NCI-H2227 (cell line): Measurements from ENCODE around the gene OSCAR.
"Not testable (repeated sequence)": the region's sequence is repeated elsewhere in the genome, so short reads cannot be mapped to it uniquely, and the experiment has no call there.

ENCODE experiments used
- DNase-seq: peaks from one replicate; lab custom pipeline; 2025; ENCODE audit not compliant: unreplicated experiment; lab: John Stamatoyannopoulos, UW

The OSCAR gene

GRCh38 chr19:54127688-54128440, 27.3 kb upstream of the OSCAR start:
- no peak for DNase-seq

GRCh38 chr19:54125713-54126112, 25.1 kb upstream of the OSCAR start:
- DNase-seq: no peak

DNA sequence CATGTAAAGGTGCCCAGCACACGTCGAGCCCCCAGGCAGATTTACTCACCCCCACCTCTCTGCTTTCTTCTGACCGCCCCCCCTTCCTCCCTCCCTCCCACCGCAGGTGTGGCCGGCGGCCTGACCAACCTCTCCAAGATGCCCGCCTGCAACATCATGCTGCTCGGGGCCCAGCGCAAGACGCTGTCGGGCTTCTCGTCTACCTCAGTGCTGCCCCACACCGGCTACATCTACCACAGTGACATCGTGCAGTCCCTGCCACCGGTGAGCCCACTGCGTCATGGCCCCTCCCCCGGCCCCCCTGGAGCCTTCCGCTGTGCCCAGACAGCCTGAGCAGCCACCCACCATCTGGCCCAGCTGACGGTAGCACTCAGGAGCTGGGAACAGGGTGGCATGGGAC, 23.8 kb upstream of the OSCAR start:
- no peak for DNase-seq

DNA sequence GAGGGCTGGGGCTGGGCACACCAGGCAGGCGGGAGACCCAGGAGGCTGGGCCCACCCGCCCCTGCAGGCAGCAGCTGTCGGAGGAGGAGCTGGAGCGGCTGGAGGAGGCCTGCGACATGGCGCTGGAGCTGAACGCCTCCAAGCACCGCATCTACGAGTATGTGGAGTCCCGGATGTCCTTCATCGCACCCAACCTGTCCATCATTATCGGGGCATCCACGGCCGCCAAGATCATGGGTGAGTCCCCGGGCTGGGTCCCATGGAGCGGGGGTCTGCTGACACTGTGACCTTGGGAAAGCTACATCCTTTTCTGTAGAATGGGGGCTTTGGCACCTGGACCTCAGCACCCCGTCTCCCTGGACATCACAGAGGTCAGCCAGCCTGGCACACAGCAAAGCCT, 23.1 kb upstream of the OSCAR start:
- DNase-seq: no peak

DNA sequence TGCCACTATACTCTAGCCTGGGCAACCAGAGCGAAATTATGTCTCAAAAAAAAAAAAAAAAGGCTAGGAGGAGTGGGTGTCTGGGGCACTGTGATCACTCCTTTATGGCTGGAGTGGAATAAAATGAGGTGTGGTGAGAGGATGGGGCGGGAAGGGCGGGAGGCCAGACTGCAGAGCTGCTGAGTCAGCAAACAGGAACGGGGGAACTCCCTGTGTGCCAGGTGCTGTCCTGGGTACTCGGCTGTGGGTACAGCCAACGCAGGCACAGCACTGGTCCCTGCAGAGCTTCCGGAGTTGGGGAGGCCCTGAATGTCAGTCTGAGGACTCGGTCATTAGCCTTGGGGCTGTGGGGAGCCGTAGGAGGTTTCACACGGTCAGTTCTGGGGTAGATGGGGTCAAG, 20.7 kb upstream of the OSCAR start:
- no peak for DNase-seq

DNA sequence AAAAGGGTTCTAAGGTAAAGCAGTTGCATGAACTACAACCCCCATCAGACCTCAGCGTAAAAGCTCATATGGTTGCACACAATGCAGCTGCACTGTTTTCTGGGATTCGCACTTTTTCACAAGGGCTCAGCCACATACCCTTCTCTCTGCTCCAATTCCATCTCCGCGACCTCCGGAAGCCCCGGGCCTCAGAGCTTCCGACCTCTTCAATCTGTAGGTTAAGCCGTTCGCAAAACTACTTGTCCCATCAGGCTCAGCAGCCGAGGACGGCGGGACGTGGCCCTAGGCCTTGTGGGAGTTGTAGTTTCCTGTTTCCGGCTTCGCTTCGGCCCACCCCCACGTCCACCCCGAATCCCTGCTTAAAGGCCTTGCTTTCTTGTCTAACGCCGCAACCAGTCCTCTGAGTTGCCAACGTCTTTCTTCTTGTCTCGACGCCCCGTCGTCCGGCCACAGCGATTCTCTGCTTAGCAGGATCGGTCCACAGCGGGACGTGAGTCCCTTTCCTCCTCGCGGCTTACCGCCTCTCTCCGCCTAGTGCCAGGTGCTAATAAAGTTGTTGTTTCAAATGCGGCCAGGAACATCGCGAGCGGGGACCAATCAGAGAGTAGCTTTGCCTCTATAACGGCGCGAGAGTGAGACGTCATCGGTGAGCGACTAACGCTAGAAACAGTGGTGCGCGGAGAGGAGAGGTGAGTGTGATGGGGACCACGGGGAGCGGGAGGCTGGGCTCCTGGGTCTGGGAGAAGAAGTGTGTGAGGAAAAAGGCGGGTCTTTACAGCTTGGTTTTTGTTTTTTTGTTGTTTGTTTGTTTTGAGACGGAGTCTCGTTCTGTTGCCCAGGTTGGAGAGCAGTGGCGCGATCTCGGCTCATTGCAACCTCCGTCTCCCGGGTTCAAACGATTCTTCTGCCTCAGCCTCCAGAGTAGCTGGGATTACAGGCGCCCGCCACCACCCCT, 14.8 kb upstream of the OSCAR start, which contains the start of the genes PRPF31 and TFPT:
TSS of gene PRPF31 (plus strand) at position 646 of the 955 bp plus-strand sequence. CDS start 2,525 bp downstream, outside the sequence.
TSS of gene TFPT (minus strand) at position 549 of the 955 bp plus-strand sequence. CDS start at position 161, 388 bp downstream.
- peak; percentile 100 for DNase-seq

DNA sequence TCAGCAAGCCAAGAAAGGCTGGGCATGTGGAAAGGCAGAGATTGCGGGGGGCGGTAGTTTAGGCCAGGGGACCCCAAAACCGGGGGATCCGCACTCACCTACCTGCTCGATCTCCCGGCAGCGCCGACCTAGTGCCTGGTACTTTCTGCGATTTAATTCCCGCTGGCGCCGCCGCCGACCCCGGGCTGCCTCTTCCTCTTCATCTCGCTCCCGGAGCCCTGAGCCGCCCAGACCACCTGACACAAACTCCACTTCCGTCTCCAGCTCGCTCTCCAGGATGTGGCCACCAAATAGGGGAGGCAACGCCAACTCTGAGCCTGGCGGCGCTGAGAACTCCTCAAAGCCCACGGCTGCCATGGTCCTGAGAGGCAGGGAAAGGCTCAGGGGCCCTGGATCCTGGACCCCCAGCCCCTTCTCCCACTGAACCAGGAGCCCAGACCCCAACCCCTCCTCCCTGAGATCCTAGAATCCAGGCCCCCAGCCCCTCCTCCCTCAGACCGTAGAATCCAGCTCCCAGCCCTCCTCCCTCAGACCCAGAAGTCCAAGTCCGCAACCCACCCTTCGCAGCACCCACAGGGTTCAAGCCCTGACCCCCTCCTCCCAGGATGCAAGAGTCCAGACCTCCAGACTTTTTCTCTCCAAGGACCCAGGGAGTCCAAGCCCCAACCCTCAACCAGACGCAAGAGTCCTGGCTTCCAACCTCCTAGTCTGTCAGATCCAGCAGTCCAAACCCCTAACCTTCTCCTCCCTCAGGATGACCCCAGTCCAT, 13.9 kb upstream of the OSCAR start:
- peak; percentile 79 for DNase-seq

GRCh38 chr19:54109651-54110050, 9.0 kb upstream of the OSCAR start:
- no peak for DNase-seq

GRCh38 chr19:54108496-54108895, 7.9 kb upstream of the OSCAR start:
- DNase-seq: no peak

- no peak for DNase-seq
Observed at GRCh38 chr19:54107876-54108490, 7.4 kb upstream of the OSCAR start.

- no peak for DNase-seq
Observed at GRCh38 chr19:54106716-54107115, 6.1 kb upstream of the OSCAR start.

DNA sequence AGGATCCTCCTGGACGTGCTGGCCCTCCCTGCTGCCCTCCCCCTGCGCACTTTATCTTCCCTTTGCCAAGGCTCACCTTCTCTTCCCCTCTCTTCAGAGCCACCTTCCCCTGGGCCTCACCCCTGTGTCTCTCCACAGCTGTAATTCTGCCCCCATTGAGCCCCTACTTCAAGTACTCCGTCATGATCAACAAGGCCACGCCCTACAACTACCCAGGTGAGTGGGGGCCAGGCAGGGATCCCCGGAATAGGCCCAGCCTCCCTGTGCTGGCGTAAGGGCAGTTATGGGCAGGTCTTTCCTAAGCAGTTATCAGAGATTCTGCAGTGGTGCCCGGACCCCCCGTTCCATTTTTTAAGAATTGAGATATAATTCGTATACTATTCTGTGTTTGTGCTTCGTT, 5.2 kb upstream of the OSCAR start:
- no peak for DNase-seq

DNA sequence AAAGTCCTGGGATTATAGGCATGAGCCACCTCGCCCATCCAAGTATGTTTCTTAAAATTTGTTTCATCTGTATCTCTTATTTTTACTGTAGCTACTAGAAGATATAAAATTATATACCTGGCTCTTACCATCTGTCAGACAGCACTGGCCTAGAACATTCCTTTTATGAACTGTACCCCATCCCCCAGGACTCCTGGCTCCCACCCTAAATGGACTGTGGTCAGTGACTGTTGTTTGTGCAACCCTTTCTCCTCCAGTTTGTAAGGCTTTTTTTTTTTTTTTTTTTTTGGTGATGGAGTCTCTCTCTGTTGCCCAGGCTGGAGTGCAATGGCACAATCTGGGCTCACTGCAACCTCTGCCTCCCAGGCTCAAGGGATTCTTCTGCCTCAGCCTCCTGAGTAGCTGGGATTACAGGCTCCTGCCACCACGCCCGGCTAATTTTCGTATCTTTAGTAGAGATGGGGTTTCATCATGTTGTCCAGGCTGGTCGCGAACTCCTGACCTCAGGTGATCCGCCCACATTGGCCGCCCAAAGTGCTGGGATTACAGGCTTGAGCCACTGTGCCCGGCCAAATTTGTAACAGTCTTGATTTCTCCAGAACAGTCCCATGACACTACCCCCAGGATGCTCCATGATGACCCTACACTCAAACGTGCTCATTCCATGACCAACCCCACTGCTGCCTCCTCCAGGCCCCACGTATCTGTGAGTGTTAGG, 4.6 kb upstream of the OSCAR start:
- DNase-seq: no peak

- DNase-seq: peak; percentile 100
Observed at GRCh38 chr19:54102421-54103169, 2.0 kb upstream of the OSCAR start, which contains the start of gene NDUFA3. Gene NDUFA3, plus strand, starts transcription at chr19:54102855. Its CDS starts 24 bp downstream, at chr19:54102879.

DNA sequence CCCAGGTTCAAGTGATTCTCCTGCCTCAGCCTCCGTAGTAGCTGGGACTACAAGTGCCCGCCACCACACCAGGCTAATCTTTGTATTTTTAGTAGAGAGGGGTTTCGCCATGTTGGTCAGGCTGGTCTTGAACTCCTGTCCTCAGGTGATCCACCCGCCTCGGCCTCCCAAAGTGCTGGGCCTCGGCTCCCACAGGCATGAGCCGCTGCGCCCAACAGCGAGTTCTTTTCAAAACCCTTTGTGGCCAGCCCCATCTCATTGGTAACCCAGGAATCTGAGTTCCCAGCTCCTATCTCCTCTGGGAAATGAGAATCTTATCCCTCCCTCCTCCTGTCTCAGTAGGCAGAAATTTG, 724 bp downstream of the OSCAR start:
- not testable (repeated sequence) for DNase-seq

- DNase-seq: no peak
Observed at GRCh38 chr19:54099190-54099902, 1.3 kb downstream of the OSCAR start.

GRCh38 chr19:54096617-54097106, 3.9 kb downstream of the OSCAR start:
- DNase-seq: no peak

DNA sequence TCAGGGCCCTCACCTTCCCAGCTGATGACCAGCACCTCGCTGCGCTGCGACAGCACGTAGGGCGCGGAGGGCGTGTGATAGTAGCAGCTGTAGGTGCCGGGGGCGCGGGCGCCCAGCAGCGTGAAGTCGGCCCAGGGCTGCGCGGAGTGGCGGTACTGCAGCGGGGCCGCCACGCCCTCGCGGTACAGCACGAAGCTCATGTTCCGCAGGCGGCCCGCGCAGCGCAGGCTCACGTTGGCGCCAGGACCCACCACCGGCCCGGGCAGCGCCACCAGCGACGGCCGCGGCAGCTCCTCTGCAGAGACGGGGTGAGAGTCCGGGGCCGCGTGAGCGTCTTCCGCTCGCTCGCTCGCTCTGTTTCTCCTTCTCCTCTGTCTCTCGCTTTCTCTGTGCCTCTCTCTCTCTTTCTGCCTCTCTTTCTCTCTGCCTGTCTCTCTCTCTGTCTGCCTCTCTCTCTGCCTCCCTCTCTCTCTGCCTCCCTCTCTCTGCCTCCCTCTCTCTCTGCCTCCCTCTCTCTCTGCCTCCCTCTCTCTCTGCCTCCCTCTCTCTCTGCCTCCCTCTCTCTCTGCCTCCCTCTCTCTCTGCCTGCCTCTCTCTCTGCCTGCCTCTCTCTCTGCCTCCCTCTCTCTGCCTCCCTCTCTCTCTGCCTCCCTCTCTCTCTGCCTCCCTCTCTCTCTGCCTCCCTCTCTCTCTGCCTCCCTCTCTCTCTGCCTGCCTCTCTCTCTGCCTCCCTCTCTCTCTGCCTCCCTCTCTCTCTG, 4.6 kb downstream of the OSCAR start:
- DNase-seq: peak; percentile 78
